ENCODE results near the gene CLSTN1.

GRCh38 chr1:9703165-9703509, 120.6 kb downstream of the CLSTN1 start:
- TF ChIP-seq CTCF (IDR thresholded peaks at IDR 0.05 in 8 of 11, conservative IDR thresholded peaks at IDR 0.05 in 3 of 11) (no peak), POLR2AphosphoS5 (IDR thresholded peaks at IDR 0.05) (no peak)

Measured in spleen (tissue), 7 donors.